ENCODE measurements around the gene CHCHD10.

Gene CHCHD10

DNA sequence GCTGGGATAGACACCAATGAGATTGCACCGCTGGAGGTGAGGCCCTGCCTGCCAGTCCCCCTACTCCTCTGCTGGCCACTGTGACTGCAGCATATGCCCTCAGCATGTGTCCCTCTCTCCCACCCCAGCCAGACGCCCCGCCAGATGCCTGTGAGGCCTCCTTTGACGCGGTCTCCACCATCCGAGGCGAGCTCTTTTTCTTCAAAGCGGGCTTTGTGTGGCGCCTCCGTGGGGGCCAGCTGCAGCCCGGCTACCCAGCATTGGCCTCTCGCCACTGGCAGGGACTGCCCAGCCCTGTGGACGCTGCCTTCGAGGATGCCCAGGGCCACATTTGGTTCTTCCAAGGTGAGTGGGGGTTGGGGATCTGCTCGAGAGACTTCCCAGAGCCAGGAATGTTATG is 13.3 kb upstream of the CHCHD10 start:
- no peaks in the 10 kb centered on the region for H3K27me3 Mint-ChIP-seq
- no peak overlapping the region for H3K27ac Mint-ChIP-seq
- H3K9me3 Mint-ChIP-seq = no peaks in the 10 kb centered on the region
- peaks cover 7% of the 10 kb centered on the region for H3K4me1 Mint-ChIP-seq (ENCODE audit: low read depth)
- no peaks in the 10 kb centered on the region for H3K36me3 Mint-ChIP-seq (ENCODE audit: low read depth)
- H3K4me3 Mint-ChIP-seq = no peak overlapping the region

DNA sequence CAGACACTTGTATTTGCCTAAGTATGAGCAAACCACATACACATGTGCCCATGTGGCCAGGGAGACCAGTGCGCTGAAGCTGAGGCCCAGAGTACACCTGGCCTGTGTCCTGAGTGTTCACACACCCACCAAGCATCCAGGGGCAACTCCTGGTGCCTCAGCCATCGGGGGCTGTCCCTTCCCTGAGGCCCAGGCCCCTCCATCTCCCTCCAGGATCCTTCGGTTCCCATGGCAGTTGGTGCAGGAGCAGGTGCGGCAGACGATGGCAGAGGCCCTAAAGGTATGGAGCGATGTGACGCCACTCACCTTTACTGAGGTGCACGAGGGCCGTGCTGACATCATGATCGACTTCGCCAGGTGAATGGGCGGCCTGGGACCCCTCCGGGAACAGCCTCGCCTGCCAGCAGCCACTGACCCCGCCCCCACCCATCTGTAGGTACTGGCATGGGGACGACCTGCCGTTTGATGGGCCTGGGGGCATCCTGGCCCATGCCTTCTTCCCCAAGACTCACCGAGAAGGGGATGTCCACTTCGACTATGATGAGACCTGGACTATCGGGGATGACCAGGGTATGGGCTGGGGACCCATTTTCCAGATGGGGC is 12.5 kb upstream of the CHCHD10 start:
- Mint-ChIP-seq H3K4me1 (ENCODE audit: low read depth) (peaks cover 5% of the 10 kb centered on the region), H3K27ac (no peak overlapping the region), H3K4me3 (no peak overlapping the region)

DNA sequence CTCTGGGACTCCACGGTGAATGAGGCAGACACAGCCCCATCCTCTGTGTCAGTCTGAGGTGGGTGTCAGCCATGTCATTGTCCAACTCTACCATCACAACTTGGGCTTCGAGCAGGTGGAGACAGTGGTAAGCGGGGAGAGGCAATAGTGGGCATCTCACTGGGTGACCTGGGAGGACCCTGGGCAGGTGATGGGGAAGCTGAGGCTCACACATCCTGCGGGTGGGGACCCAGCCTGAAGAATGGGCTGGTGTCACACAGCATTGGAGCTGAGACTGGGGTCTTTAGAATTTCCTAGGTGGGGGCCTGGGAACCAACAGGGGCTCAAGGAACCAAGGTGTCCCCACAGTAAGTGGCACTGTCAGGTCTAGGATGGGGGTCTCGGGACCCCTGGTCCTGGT is 12.0 kb upstream of the CHCHD10 start:
- Mint-ChIP-seq H3K27me3 (no peaks in the 10 kb centered on the region), H3K27ac (no peak overlapping the region), H3K36me3 (ENCODE audit: low read depth) (no peaks in the 10 kb centered on the region), H3K9me3 (no peaks in the 10 kb centered on the region), H3K4me1 (ENCODE audit: low read depth) (peaks cover 5% of the 10 kb centered on the region), H3K4me3 (no peak overlapping the region)

More for the DNA sequence above, 12.5 kb upstream of the CHCHD10 start:
- Mint-ChIP-seq H3K9me3 (no peaks in the 10 kb centered on the region), H3K27me3 (no peaks in the 10 kb centered on the region), H3K36me3 (ENCODE audit: low read depth) (no peaks in the 10 kb centered on the region)

DNA sequence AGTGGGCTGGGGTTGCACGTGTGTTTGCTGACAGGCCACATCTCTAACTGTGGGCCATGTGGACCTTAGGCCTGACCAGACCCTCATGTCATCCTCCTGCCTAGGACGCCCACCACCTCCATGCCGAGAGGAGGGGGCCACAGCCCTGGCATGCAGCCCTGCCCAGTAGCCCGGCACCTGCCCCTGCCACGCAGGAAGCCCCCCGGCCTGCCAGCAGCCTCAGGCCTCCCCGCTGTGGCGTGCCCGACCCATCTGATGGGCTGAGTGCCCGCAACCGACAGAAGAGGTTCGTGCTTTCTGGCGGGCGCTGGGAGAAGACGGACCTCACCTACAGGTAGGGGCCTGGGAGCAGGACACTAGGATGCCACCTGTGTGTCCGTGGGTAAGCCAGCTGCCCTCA is 11.3 kb upstream of the CHCHD10 start:
- no peaks in the 10 kb centered on the region for H3K9me3 Mint-ChIP-seq
- H3K36me3 Mint-ChIP-seq (ENCODE audit: low read depth) = no peaks in the 10 kb centered on the region
- H3K4me3 Mint-ChIP-seq = no peak overlapping the region
- no peaks in the 10 kb centered on the region for H3K27me3 Mint-ChIP-seq
- H3K27ac Mint-ChIP-seq = no peak overlapping the region
- peaks cover under 1% of the 10 kb centered on the region for H3K4me1 Mint-ChIP-seq (ENCODE audit: low read depth)

DNA sequence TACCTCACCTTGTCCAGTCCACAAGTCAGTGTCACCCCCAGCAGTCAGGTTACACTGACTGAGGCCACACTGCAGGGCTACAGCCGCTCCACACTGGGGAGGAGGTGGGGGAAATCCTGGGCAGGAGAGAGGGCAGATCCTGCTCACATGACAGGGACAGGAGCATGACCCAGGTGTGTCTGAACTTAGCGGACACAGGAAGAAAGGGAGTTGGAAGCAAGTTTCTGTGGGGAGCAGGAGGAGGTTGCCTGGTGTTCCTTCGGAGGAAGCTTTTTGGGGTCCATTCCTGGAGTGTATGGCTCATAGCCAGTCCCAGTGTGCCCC is 10.8 kb upstream of the CHCHD10 start:
- H3K9me3 Mint-ChIP-seq = no peaks in the 10 kb centered on the region
- H3K27me3 Mint-ChIP-seq = no peaks in the 10 kb centered on the region
- H3K4me1 Mint-ChIP-seq (ENCODE audit: low read depth) = no peaks in the 10 kb centered on the region
- H3K27ac Mint-ChIP-seq = no peak overlapping the region
- H3K36me3 Mint-ChIP-seq (ENCODE audit: low read depth) = no peaks in the 10 kb centered on the region
- H3K4me3 Mint-ChIP-seq = no peak overlapping the region

DNA sequence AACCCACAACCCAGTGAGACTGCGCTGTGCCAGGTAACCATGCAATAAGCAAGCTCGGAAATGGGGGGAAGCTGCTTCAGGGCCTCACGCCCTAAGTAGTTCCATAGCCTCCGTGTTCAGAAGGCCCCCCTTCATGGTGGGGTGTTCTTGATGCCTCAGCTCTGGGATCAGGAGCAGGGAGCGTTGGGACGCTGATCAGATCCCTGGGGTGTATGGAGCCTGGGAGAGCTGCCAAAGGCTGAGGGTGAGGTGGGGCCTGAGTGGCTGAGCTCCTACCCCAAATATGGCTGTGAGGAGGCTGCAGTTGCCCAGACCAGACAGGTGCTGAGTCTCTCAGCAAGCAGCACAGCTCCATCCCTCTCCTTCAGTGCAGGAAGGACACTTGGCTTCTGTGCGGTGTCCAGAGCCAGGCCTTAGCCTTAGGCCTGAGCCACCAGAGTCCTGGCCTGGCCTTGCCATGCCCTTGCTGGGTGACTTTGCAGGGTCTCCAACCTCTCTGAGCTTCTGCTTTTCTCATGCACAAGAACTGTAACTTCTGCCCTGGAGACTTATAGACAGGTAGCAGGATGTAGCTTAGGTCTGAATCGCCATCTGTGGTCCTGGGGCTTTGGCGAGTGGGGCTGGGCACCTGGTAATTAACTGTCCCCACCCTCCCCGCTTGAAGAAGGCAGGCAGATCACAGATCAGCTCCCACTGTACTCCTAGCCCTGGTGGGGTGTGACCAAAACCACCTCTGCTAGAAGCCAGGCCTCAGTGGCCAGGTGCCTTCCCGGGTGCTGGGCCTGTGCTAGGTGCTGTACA is 10.2 kb upstream of the CHCHD10 start:
- Mint-ChIP-seq H3K9me3 (no peaks in the 10 kb centered on the region), H3K27ac (no peak overlapping the region), H3K27me3 (no peaks in the 10 kb centered on the region), H3K36me3 (ENCODE audit: low read depth) (no peaks in the 10 kb centered on the region), H3K4me3 (no peak overlapping the region), H3K4me1 (ENCODE audit: low read depth) (no peaks in the 10 kb centered on the region)

DNA sequence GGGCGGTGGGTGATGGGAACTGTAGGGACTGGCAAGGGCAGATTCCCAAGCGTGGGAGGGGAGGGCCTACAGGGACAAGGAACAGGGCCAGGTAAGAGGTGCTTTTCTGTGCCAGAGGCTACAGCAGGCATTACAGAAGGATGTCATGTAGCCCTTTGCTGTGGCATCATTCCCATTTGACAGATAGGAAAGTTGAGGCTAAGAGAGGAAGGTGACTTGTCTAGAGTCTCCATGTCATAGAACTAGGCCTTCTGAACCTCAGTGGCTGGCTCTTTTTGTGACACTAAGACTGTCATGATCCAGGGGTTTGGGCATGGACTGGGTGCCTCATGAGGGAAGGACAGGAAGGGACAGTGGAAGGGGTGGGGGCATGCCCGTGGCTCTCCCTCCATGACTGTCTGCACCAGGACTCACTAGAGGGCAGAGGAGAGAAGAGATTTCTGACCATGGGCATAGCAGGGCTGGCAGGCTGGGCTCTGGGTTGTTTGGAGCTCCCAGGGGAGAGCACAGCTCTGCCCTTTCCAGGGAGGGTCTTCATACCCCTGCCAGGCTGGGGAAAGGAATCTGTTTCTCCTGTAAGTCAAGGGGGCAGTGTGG is 8.1 kb upstream of the CHCHD10 start:
- peaks cover 12% of the 10 kb centered on the region for H3K4me1 Mint-ChIP-seq (ENCODE audit: low read depth)
- no peaks in the 10 kb centered on the region for H3K27me3 Mint-ChIP-seq
- no peaks in the 10 kb centered on the region for H3K9me3 Mint-ChIP-seq
- no peak overlapping the region for H3K27ac Mint-ChIP-seq
- H3K36me3 Mint-ChIP-seq (ENCODE audit: low read depth) = no peaks in the 10 kb centered on the region
- H3K4me3 Mint-ChIP-seq = no peak overlapping the region

DNA sequence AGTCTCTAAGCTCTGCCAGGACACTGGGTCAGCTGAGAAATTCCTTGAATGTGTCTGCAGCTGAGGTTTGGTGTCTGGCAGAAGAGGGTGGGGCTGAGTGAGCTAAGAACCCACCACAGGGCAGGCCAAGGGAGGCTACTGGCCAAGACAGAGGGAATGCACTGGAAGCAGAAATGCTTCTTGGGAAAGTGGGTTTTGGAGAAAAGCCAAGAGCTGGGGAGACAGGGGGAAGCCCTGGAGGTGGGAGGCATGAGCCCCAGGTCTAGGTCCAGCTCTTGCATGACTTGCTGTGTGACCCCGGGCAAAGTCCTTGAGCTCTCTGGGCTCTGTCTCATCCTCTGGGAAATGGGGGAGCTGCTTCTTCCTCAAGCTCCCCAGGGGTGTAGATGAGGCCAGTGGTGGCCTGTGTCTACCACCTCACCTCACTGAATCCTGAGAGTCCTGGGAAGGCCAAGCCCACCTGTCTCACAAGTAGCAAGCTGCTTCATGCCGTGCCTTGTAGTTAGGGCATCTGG is 7.2 kb upstream of the CHCHD10 start:
- no peaks in the 10 kb centered on the region for H3K9me3 Mint-ChIP-seq
- no peak overlapping the region for H3K4me3 Mint-ChIP-seq
- peaks cover 14% of the 10 kb centered on the region for H3K4me1 Mint-ChIP-seq (ENCODE audit: low read depth)
- H3K27ac Mint-ChIP-seq = no peak overlapping the region
- H3K27me3 Mint-ChIP-seq = no peaks in the 10 kb centered on the region
- H3K36me3 Mint-ChIP-seq (ENCODE audit: low read depth) = no peaks in the 10 kb centered on the region

DNA sequence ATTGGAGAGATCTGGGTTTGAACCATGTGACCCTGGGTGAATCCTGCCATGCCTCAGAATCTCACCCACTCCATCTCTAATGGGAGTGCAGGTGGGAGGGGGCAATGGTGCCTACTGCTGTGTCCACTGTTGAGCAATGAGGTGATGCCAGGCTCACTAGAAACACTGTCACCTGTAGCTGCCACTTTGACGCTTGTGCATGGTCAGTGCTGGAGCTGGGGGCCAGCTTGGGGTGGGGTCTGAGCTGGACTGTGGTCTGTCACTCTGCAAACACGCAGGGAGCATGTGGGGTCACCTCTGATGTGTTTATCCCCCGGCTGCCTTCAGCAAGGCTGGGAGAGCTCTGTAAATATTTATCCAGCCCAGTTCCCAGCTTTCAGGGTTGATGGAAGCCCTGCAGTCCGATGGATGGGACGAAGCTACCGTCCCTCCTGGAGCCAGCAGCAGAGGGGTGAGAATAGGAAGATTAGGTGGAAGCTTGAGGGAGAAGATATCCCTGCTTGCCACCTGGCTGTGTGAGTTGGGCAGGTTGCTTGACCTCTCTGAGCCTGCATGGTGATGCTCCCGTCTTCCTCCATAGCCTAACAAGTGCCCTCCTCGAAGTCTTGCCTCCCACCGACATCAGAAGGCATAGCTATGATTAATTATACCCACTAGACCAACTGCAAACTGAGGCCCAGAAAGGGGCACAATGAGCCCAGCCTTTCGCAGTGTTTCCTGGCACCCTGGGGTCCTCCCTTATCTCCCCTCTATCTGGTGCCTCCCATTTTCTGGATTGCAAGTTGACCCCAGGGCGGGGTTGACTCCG is 6.5 kb upstream of the CHCHD10 start:
- Mint-ChIP-seq H3K36me3 (ENCODE audit: low read depth) (no peaks in the 10 kb centered on the region), H3K9me3 (no peaks in the 10 kb centered on the region), H3K4me3 (no peak overlapping the region), H3K27ac (no peak overlapping the region), H3K27me3 (no peaks in the 10 kb centered on the region), H3K4me1 (ENCODE audit: low read depth) (peaks cover 18% of the 10 kb centered on the region)

DNA sequence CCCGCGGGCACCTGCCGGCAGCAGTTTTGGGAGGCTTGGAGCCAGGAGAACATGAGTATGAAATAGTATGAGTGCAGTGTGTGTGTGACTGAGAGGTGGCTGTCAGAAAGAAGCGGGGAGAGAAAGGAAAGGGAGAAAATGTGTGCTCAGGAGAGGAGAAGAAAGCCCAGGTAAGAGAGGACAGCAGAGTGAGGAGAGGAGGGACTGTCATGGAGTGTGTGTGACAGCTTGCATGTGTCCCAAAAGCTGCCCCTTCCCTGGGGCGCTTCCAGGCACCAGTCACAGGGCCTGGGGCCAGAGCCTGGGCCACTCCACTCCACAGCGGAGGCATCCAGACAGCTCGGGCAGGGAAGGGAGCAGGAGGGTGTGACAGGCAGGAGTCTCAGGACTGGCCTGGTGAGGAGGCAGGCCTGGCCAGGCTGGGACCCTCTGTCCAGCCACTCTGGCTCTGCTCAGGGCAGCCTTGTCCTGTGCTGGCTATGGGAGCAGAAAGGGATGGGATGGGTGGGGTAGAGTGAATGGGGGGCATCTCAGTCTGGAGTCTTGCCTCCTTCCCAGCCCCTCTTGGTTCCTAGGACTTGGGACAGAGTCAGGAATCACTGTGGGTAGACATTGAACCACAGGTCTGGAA is 5.8 kb upstream of the CHCHD10 start:
- Mint-ChIP-seq H3K36me3 (ENCODE audit: low read depth) (no peaks in the 10 kb centered on the region), H3K27me3 (no peaks in the 10 kb centered on the region), H3K9me3 (no peaks in the 10 kb centered on the region)

DNA sequence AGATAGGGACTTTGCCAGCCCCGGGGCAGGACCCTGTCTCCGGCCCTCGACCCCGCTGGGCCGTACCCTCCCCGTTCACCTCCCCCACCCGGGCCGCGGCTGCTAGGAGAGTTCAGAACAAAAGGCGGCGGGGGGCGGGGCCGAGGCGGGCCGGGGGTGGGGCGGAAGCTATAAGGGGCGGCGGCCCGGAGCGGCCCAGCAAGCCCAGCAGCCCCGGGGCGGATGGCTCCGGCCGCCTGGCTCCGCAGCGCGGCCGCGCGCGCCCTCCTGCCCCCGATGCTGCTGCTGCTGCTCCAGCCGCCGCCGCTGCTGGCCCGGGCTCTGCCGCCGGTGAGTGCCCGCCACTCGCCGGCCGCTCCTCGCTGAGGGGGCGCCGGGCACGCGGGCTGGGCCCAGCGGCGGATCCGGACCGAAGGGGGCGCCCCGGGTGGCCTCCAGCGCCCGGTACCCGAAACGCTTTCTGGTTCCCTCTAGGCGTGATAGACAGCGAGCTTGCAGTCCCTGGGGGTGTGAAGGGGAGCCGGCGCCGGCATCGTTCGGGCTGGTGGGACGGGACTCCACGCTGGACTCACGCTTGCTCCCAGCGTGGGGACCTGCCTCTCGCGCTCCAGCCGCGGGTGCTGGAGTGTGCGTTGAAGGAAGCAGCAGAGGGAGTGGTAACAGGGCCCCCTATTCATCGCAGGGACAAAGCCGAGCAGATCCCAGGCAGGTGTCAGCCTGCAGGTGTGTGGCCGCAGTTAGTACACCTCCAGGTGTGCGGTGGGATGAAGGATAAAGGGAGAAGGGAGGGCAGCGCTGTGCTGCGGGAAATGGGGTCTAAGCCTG is 5.1 kb upstream of the CHCHD10 start, which contains the start of gene MMP11:
MMP11 (plus strand) TSS at position 201 of the 825 bp plus-strand sequence; CDS start at position 223, 22 bp downstream.
- Mint-ChIP-seq H3K27ac (no peak within 1 kb of the TSS), H3K9me3 (no peaks in the 10 kb centered on the region), H3K4me1 (ENCODE audit: low read depth) (peaks cover 23% of the 10 kb centered on the region), H3K4me3 (peak within 1 kb of the TSS; percentile 50), H3K27me3 (no peaks in the 10 kb centered on the region), H3K36me3 (ENCODE audit: low read depth) (no peaks in the 10 kb centered on the region)

More for the DNA sequence above, 5.8 kb upstream of the CHCHD10 start:
- peaks cover 23% of the 10 kb centered on the region for H3K4me1 Mint-ChIP-seq (ENCODE audit: low read depth)
- H3K27ac Mint-ChIP-seq = no peak overlapping the region
- peak overlapping the region; percentile 50 for H3K4me3 Mint-ChIP-seq

DNA sequence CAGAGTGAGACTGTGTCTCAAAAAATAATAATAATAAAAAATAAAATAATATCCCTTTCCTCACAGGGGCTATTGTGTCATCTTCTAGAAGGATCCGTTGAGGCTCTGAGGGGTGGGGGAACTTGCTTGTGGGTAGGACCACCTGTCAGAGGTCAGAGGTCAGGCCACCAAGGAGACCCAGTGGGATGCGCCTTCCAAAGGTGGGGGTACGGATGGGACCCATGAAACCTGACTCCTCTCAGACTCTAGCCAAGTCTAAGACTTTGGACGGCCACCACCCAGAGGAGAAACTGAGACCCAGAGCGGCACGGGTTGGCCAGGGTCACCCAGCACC is 4.5 kb upstream of the CHCHD10 start:
- Mint-ChIP-seq H3K4me3 (peak overlapping the region; percentile 48), H3K9me3 (no peaks in the 10 kb centered on the region), H3K27me3 (no peaks in the 10 kb centered on the region), H3K36me3 (ENCODE audit: low read depth) (no peaks in the 10 kb centered on the region), H3K27ac (no peak overlapping the region), H3K4me1 (ENCODE audit: low read depth) (peaks cover 23% of the 10 kb centered on the region)

DNA sequence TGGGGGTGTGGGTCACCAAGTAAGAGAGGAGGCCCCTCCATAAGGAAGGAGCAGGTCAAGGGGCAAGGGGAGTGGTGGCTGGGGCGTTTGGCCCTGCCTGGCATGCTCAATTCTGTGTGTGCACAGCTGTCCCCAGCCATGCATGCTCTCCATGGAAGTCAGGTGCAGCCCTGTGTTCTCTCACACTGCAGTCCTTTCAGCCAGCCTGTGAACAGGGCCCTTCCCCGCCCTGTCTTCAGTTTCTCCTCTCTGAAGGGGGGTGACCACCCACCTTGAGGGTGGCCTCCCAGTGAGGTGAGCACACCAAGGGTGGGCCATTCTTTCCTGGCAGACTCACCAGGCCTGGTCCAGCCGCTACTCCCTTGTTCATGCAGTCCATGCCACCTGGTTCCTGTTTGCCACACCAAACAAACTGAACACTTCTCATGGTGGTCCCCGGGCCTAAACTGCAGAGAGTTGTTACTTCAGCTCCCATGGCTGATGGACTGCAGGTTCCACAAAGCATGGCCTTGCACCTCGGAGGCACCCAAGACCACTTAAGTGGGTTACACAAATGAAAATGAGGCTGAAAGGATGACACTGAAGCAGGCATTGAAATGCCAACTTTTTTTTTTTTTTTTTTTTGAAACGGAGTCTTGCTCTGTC is 1.7 kb upstream of the CHCHD10 start:
- no peaks in the 10 kb centered on the region for H3K9me3 Mint-ChIP-seq
- H3K27ac Mint-ChIP-seq = no peak overlapping the region
- H3K4me3 Mint-ChIP-seq = peak overlapping the region; percentile 23
- peaks cover 9% of the 10 kb centered on the region for H3K36me3 Mint-ChIP-seq (ENCODE audit: low read depth)
- H3K27me3 Mint-ChIP-seq = no peaks in the 10 kb centered on the region
- peaks cover 44% of the 10 kb centered on the region for H3K4me1 Mint-ChIP-seq (ENCODE audit: low read depth)

All from stimulated activated naive CD8-positive, alpha-beta T cell treated with anti-CD3 and anti-CD28 coated beads, Interleukin-15, Interleukin-2, amounts not matched to agents 100 ng/mL and 50 ng/mL, for 24 hours (primary cell).